RWPE2 (cell line): ENCODE results near the gene PROX1.

Source experiments
- ATAC-seq: fragments of 200-7000 bp; cut with Tn5 transposase; 3 replicates; pipeline ENCODE4 v1.9.1; 2021; ENCODE audit warnings: low read depth
- DNase-seq: peaks from one replicate; pipeline ENCODE4 v3.0.0-alpha.2; 2020; ENCODE audit warnings: low spot score
- H3K27ac ChIP-seq: fragments of 450-650 bp; 2 replicates; pipeline ENCODE4 v1.5.1; 2017; ENCODE audit warnings: mild to moderate bottlenecking; ENCODE audit not compliant: poor library complexity, severe bottlenecking
- H3K27me3 ChIP-seq: fragments of 250-450 bp; sonication (Bioruptor Pico); 2 replicates; pipeline ENCODE4 v1.5.1; 2021; ENCODE audit warnings: mild to moderate bottlenecking, moderate library complexity; ENCODE audit not compliant: insufficient read depth, poor library complexity, severe bottlenecking
- H3K36me3 ChIP-seq: fragments of 250-450 bp; sonication (Bioruptor Pico); 2 replicates; pipeline ENCODE4 v1.5.1; 2020; ENCODE audit warnings: low read depth, mild to moderate bottlenecking, moderate library complexity
- H3K4me1 ChIP-seq: fragments of 250-450 bp; sonication (Bioruptor Pico); 2 replicates; pipeline ENCODE4 v1.5.1; 2021; ENCODE audit warnings: mild to moderate bottlenecking, moderate library complexity; ENCODE audit not compliant: insufficient read depth, poor library complexity, severe bottlenecking
- H3K4me3 ChIP-seq: fragments of 250-450 bp; sonication (Bioruptor Pico); 2 replicates; pipeline ENCODE4 v1.5.1; 2021; ENCODE audit warnings: mild to moderate bottlenecking, moderate library complexity; ENCODE audit not compliant: severe bottlenecking
- H3K9me3 ChIP-seq: fragments of 250-450 bp; sonication (Bioruptor Pico); 2 replicates; pipeline ENCODE4 v1.5.1; 2021; ENCODE audit warnings: mild to moderate bottlenecking, moderate library complexity; ENCODE audit not compliant: severe bottlenecking
- CTCF ChIP-seq: fragments of 450-650 bp; IDR thresholded peaks from one replicate; pipeline ENCODE4 v1.5.1; 2017; ENCODE audit warnings: mild to moderate bottlenecking, moderate library complexity; ENCODE audit not compliant: poor library complexity, severe bottlenecking

PROX1 gene

DNA sequence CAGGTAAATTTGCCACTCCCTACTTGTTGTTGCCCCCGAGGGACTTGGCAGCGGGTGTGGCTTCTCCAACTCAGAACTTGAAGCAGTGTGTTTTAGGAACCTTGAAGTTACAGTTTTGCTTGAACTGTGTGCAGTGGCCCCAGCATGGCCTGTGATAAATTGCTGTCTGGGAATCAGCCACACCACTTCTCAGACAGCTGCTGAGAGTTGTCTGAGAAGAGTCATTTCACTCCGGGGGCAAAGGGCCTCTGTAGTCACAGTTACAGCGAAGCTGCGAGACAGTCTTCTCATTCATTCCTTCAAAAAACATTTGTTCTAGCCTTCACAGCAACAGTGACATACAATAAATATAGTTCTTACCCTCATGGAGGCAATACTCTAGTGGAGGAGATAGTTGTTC, 70.3 kb downstream of the PROX1 start:
- no peaks in the 10 kb centered on the region for H3K27me3 ChIP-seq
- H3K4me3 ChIP-seq, result no peak overlapping the region
- no peak for DNase-seq
- ATAC-seq, result no peak
- H3K9me3 ChIP-seq, result no peaks in the 10 kb centered on the region
- no peaks in the 10 kb centered on the region for H3K36me3 ChIP-seq
- H3K27ac ChIP-seq, result no peak overlapping the region
- H3K4me1 ChIP-seq, result no peaks in the 10 kb centered on the region
- no peak for TF ChIP-seq CTCF

- no peak for TF ChIP-seq CTCF
- DNase-seq, result no peak
Observed at GRCh38 chr1:214066190-214066589, 78.4 kb downstream of the PROX1 start.

GRCh38 chr1:214066936-214067335, 79.2 kb downstream of the PROX1 start:
- no peaks in the 10 kb centered on the region for H3K4me1 ChIP-seq
- TF ChIP-seq CTCF, result no peak
- H3K27me3 ChIP-seq, result no peaks in the 10 kb centered on the region
- no peaks in the 10 kb centered on the region for H3K9me3 ChIP-seq
- no peak overlapping the region for H3K27ac ChIP-seq
- DNase-seq, result no peak
- no peaks in the 10 kb centered on the region for H3K36me3 ChIP-seq
- no peak for ATAC-seq
- no peak overlapping the region for H3K4me3 ChIP-seq

More at GRCh38 chr1:214066190-214066589, 78.4 kb downstream of the PROX1 start:
- Histone ChIP-seq H3K4me3 (no peak overlapping the region), H3K36me3 (no peaks in the 10 kb centered on the region), H3K27ac (no peak overlapping the region), H3K4me1 (no peaks in the 10 kb centered on the region), H3K27me3 (no peaks in the 10 kb centered on the region), H3K9me3 (no peaks in the 10 kb centered on the region)
- no peak for ATAC-seq

- no peak for TF ChIP-seq CTCF
- H3K27ac ChIP-seq, result no peak overlapping the region
- no peaks in the 10 kb centered on the region for H3K9me3 ChIP-seq
- no peaks in the 10 kb centered on the region for H3K36me3 ChIP-seq
- no peaks in the 10 kb centered on the region for H3K4me1 ChIP-seq
- DNase-seq (no peak), ATAC-seq (no peak)
- no peak overlapping the region for H3K4me3 ChIP-seq
- no peaks in the 10 kb centered on the region for H3K27me3 ChIP-seq
Observed at GRCh38 chr1:214067397-214067796, 79.6 kb downstream of the PROX1 start.

DNA sequence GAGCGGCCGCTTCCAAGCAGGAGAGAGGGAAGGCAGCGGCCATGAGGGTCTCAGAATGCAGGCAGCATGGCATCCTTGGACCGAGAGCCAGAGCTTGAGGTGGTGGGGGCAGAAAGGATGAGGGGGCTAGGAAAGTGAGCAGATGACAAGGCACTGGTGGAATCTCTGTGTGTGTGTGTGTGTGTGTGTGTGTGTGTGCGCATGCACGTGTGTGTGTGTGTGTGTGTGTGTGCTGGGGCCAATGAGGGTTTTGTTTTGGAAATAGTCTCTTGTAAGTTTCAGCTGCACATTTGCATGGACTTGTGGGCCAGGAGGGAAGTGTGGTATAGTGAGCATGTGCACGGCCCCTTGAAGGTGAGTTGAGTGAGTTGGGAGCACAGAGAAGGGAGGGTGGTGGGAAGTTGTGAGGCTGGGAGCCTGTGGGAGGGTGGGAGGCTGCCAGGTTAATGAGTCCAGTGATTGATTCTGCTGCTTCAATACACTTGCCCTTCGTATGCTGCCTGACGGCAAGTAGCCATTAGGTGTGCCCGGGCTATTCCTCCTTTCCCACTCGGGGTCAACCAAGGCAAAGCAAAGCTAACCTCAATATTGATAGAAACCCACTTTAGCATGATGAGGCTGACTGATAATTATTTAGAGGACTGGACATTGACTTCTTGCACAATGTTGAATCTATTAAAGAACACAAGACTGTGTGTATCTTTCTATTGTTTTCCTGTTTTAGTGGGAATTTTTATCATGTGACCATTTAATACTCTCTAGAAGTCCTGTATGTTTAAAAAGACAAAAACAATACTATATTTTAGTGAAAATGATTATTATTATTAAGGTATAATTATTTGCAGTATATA, 80.3 kb downstream of the PROX1 start:
- no peaks in the 10 kb centered on the region for H3K27me3 ChIP-seq
- no peaks in the 10 kb centered on the region for H3K36me3 ChIP-seq
- no peaks in the 10 kb centered on the region for H3K9me3 ChIP-seq
- no peak overlapping the region for H3K4me3 ChIP-seq
- TF ChIP-seq CTCF, result no peak
- H3K27ac ChIP-seq, result no peak overlapping the region
- ATAC-seq, result no peak
- no peaks in the 10 kb centered on the region for H3K4me1 ChIP-seq
- no peak for DNase-seq
